ENCODE data around the gene NEBL.

The NEBL gene

DNA sequence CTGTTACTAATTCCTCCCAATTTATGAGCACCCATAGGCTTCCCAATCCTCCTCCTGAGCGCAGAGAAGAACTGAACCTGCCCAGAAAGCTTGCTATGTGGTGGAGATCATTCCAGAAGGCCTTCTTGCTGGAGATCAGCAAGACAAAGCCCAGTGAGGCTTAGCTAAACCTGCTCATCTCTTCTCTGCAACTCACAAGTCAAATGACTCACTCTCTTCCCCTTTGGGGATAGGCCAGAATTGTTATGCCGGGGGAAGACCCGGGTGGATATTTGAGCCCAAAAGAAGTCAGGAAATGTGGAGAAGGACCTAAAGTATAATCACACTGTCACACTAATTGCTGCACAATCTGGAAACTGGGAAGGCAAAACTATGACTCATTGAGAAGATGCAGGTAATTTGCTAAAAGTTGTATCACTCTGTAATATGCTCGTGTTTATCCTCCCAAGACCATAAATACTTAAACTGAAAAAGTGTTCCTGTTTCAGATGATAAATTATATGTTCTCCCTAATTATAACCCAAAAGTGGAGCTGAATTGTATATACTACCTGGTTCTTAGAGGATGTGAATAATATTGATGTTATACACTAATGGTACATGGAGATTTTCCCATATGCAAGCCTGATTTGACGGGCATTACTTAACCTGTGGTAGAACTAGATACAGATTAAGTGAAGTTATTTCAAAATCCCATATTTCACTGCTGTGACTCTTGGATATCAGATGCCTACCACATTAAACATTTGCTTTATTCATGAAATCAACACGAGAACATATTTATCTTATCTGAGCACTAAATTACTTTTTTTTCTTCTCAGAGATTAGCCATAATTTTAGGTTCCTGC, 6.4 kb downstream of the NEBL start:
- H3K4me3 Mint-ChIP-seq = no peak overlapping the region
- no peaks in the 10 kb centered on the region for H3K4me1 Mint-ChIP-seq (ENCODE audit: low read depth)
- no peaks in the 10 kb centered on the region for H3K36me3 Mint-ChIP-seq (ENCODE audit: low read depth)
- H3K27ac Mint-ChIP-seq = no peak overlapping the region
- no peak for DNase-seq (ENCODE audit: low spot score)
- H3K27me3 Mint-ChIP-seq (ENCODE audit: low read depth) = no peaks in the 10 kb centered on the region
- no peaks in the 10 kb centered on the region for H3K9me3 Mint-ChIP-seq

DNA sequence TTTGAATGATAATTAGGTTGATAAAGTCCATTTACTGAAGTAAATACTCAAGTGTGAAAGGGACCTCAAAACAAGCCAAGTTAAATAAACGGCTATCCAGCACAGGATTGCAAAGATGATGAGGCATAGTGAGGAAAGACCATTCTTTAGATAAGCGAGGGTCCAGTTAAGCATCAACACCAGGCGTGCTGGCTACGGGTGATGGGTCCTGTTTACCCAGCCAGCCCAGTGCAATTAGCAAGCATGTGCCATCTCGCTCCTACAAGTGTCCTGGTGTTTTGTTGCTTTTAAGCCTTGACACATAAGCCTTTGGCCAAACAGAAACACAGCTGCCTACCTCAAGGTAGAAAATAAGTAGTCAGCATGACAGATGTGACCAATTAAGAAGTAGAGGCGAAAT, 7.1 kb downstream of the NEBL start:
- DNase-seq (ENCODE audit: low spot score) = no peak
- Mint-ChIP-seq H3K9me3 (no peaks in the 10 kb centered on the region), H3K27me3 (ENCODE audit: low read depth) (no peaks in the 10 kb centered on the region), H3K4me1 (ENCODE audit: low read depth) (no peaks in the 10 kb centered on the region), H3K36me3 (ENCODE audit: low read depth) (no peaks in the 10 kb centered on the region), H3K4me3 (no peak overlapping the region), H3K27ac (no peak overlapping the region)

GRCh38 chr10:20888620-20889330, 8.3 kb downstream of the NEBL start:
- H3K4me3 Mint-ChIP-seq = no peak overlapping the region
- no peaks in the 10 kb centered on the region for H3K9me3 Mint-ChIP-seq
- DNase-seq (ENCODE audit: low spot score) = no peak
- H3K27ac Mint-ChIP-seq = no peak overlapping the region
- H3K4me1 Mint-ChIP-seq (ENCODE audit: low read depth) = no peaks in the 10 kb centered on the region
- no peaks in the 10 kb centered on the region for H3K36me3 Mint-ChIP-seq (ENCODE audit: low read depth)
- H3K27me3 Mint-ChIP-seq (ENCODE audit: low read depth) = no peaks in the 10 kb centered on the region

GRCh38 chr10:20887706-20888555, 9.2 kb downstream of the NEBL start:
- Mint-ChIP-seq H3K27me3 (ENCODE audit: low read depth) (no peaks in the 10 kb centered on the region), H3K4me3 (no peak overlapping the region), H3K4me1 (ENCODE audit: low read depth) (no peaks in the 10 kb centered on the region), H3K9me3 (no peaks in the 10 kb centered on the region), H3K36me3 (ENCODE audit: low read depth) (no peaks in the 10 kb centered on the region), H3K27ac (no peak overlapping the region)
- DNase-seq (ENCODE audit: low spot score) = no peak

DNA sequence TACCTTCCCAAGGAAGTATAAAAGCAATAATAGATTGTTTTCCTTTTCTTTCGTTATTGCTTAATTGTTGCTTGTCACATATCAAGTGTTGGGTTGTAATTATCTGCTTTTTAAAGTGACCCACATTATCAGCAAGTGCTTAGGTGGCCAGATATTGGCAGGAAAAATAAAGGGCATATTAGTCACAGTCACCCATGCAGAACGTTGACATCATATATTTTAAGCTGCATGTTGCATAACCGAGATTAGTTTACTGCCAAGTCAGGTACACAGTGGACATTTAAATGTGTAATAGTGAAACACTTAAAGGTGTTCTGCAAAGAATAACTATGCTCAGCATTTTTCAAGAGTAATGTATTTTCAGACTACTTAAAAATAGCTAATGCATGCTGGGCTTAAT, 11.4 kb downstream of the NEBL start:
- no peaks in the 10 kb centered on the region for H3K27me3 Mint-ChIP-seq (ENCODE audit: low read depth)
- H3K36me3 Mint-ChIP-seq (ENCODE audit: low read depth) = no peaks in the 10 kb centered on the region
- no peak overlapping the region for H3K27ac Mint-ChIP-seq
- no peak overlapping the region for H3K4me3 Mint-ChIP-seq
- H3K9me3 Mint-ChIP-seq = no peaks in the 10 kb centered on the region
- H3K4me1 Mint-ChIP-seq (ENCODE audit: low read depth) = no peaks in the 10 kb centered on the region
- no peak for DNase-seq (ENCODE audit: low spot score)

- Mint-ChIP-seq H3K4me3 (no peak overlapping the region), H3K9me3 (no peaks in the 10 kb centered on the region)
- no peak for DNase-seq (ENCODE audit: low spot score)
These were observed 13.6 kb downstream of the NEBL start for GRCh38 chr10:20883552-20883951.

GRCh38 chr10:20882091-20882490, 15.0 kb downstream of the NEBL start:
- Mint-ChIP-seq H3K27ac (no peak overlapping the region), H3K4me1 (ENCODE audit: low read depth) (no peaks in the 10 kb centered on the region), H3K9me3 (peaks cover 4% of the 10 kb centered on the region), H3K4me3 (no peak overlapping the region), H3K36me3 (ENCODE audit: low read depth) (no peaks in the 10 kb centered on the region), H3K27me3 (ENCODE audit: low read depth) (no peaks in the 10 kb centered on the region)
- DNase-seq (ENCODE audit: low spot score) = no peak

More at GRCh38 chr10:20883552-20883951, 13.6 kb downstream of the NEBL start:
- no peaks in the 10 kb centered on the region for H3K27me3 Mint-ChIP-seq (ENCODE audit: low read depth)
- H3K4me1 Mint-ChIP-seq (ENCODE audit: low read depth) = no peaks in the 10 kb centered on the region
- no peak overlapping the region for H3K27ac Mint-ChIP-seq
- no peaks in the 10 kb centered on the region for H3K36me3 Mint-ChIP-seq (ENCODE audit: low read depth)

- Mint-ChIP-seq H3K36me3 (ENCODE audit: low read depth) (no peaks in the 10 kb centered on the region), H3K4me1 (ENCODE audit: low read depth) (no peaks in the 10 kb centered on the region), H3K27ac (no peak overlapping the region), H3K27me3 (ENCODE audit: low read depth) (no peaks in the 10 kb centered on the region), H3K4me3 (no peak overlapping the region), H3K9me3 (peaks cover 4% of the 10 kb centered on the region)
- DNase-seq (ENCODE audit: low spot score) = no peak
These were observed 18.0 kb downstream of the NEBL start for GRCh38 chr10:20879136-20879535.

GRCh38 chr10:20877986-20878983, 18.8 kb downstream of the NEBL start:
- no peaks in the 10 kb centered on the region for H3K4me1 Mint-ChIP-seq (ENCODE audit: low read depth)
- DNase-seq (ENCODE audit: low spot score) = no peak
- no peaks in the 10 kb centered on the region for H3K27me3 Mint-ChIP-seq (ENCODE audit: low read depth)
- no peak overlapping the region for H3K4me3 Mint-ChIP-seq
- no peaks in the 10 kb centered on the region for H3K36me3 Mint-ChIP-seq (ENCODE audit: low read depth)
- H3K27ac Mint-ChIP-seq = no peak overlapping the region
- peaks cover 4% of the 10 kb centered on the region for H3K9me3 Mint-ChIP-seq

DNA sequence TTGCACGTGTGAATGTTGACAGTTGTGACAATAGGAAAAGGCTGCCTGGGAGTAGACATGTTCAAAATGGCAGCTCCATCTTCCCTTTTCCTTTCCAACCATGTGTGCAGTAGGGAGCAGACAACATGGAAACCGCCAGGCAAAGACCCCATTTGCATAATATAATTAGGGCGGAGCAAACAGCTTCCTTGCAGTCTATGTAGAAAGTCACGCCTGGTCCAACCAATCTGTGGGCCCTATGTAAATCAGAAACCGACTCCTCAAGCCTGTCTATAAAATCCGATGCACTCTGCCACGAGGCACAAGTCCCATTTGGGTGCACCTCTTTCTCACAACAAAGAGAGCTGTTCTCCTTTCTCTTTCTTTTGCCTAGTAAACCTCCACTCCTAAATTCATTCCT, 19.6 kb downstream of the NEBL start:
- Mint-ChIP-seq H3K4me3 (no peak overlapping the region), H3K4me1 (ENCODE audit: low read depth) (no peaks in the 10 kb centered on the region), H3K36me3 (ENCODE audit: low read depth) (no peaks in the 10 kb centered on the region), H3K27ac (no peak overlapping the region), H3K27me3 (ENCODE audit: low read depth) (no peaks in the 10 kb centered on the region), H3K9me3 (peaks cover 4% of the 10 kb centered on the region)
- DNase-seq (ENCODE audit: low spot score) = no peak

GRCh38 chr10:20874261-20874660, 22.9 kb downstream of the NEBL start:
- peaks cover 4% of the 10 kb centered on the region for H3K9me3 Mint-ChIP-seq
- H3K27ac Mint-ChIP-seq = no peak overlapping the region
- DNase-seq (ENCODE audit: low spot score) = no peak
- no peaks in the 10 kb centered on the region for H3K36me3 Mint-ChIP-seq (ENCODE audit: low read depth)
- no peaks in the 10 kb centered on the region for H3K27me3 Mint-ChIP-seq (ENCODE audit: low read depth)
- H3K4me1 Mint-ChIP-seq (ENCODE audit: low read depth) = no peaks in the 10 kb centered on the region
- no peak overlapping the region for H3K4me3 Mint-ChIP-seq

DNA sequence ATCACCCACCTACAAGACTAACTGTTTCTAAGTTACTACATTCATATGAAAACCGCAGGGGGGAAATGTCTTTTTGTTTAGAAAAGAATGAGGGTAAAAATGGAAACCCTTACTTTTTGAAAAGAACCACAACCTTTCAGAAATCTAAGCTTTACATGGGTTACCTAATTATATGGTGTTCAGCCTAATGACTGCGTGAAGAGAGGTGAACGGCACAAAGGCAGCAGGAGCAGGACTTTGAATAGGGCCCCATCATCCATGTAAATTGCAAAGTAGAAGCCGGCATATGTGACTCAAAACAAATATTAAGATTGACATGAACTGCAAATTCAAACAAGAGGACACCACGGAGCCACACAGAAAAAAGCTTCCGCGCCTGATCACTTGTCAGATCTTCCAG, 25.1 kb downstream of the NEBL start:
- no peak for DNase-seq (ENCODE audit: low spot score)
- no peak overlapping the region for H3K4me3 Mint-ChIP-seq
- no peaks in the 10 kb centered on the region for H3K36me3 Mint-ChIP-seq (ENCODE audit: low read depth)
- H3K27ac Mint-ChIP-seq = no peak overlapping the region
- H3K9me3 Mint-ChIP-seq = no peaks in the 10 kb centered on the region
- no peaks in the 10 kb centered on the region for H3K4me1 Mint-ChIP-seq (ENCODE audit: low read depth)
- H3K27me3 Mint-ChIP-seq (ENCODE audit: low read depth) = no peaks in the 10 kb centered on the region

DNA sequence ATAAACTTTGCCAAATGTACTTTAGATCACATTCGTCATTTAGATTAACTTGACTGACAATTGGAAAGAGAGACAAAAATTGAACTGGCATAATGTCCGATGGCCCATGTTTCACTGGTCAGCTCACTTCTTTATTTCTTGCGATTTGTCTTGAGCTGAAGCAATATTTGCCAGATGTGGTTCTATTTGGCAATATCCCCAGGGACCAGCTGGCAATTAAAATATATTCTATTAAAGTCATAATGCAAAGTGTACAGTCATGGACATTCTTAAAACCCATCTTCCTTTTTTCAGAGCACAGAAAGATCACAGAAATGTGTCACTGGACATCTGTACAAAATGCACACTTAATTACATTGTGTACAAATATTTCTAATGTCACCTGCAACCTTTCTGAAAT, 26.3 kb downstream of the NEBL start:
- no peaks in the 10 kb centered on the region for H3K36me3 Mint-ChIP-seq (ENCODE audit: low read depth)
- no peaks in the 10 kb centered on the region for H3K9me3 Mint-ChIP-seq
- H3K27me3 Mint-ChIP-seq (ENCODE audit: low read depth) = no peaks in the 10 kb centered on the region
- DNase-seq (ENCODE audit: low spot score) = no peak
- no peaks in the 10 kb centered on the region for H3K4me1 Mint-ChIP-seq (ENCODE audit: low read depth)
- no peak overlapping the region for H3K4me3 Mint-ChIP-seq
- H3K27ac Mint-ChIP-seq = no peak overlapping the region
